Keratinocyte (primary cell): ENCODE measurements around the gene NPM1.

Experiments
- EZH2 ChIP-seq: IDR thresholded peaks from one replicate; pipeline ENCODE4 v1.6.1; 2012; ENCODE audit warnings: inconsistent platforms, mild to moderate bottlenecking, low read length, moderate library complexity
- TF ChIP-seq, protein P1 (sequence below), 3 experiments: IDR thresholded peaks in 1 of 3; conservative IDR thresholded peaks in 1 of 3; optimal IDR thresholded peaks in 1 of 3; 2 replicates in 2 of 3; 3 replicates in 1 of 3; pipeline versions ENCODE3 to v1.5.1; 2011; ENCODE audit warnings: low read length in 3 of 3, mild to moderate bottlenecking in 3 of 3, moderate library complexity in 2 of 3, control low read depth in 1 of 3, inconsistent platforms in 1 of 3; ENCODE audit not compliant: insufficient read depth in 2 of 3; ENCODE audit errors: extremely low read depth in 1 of 3

DNA sequence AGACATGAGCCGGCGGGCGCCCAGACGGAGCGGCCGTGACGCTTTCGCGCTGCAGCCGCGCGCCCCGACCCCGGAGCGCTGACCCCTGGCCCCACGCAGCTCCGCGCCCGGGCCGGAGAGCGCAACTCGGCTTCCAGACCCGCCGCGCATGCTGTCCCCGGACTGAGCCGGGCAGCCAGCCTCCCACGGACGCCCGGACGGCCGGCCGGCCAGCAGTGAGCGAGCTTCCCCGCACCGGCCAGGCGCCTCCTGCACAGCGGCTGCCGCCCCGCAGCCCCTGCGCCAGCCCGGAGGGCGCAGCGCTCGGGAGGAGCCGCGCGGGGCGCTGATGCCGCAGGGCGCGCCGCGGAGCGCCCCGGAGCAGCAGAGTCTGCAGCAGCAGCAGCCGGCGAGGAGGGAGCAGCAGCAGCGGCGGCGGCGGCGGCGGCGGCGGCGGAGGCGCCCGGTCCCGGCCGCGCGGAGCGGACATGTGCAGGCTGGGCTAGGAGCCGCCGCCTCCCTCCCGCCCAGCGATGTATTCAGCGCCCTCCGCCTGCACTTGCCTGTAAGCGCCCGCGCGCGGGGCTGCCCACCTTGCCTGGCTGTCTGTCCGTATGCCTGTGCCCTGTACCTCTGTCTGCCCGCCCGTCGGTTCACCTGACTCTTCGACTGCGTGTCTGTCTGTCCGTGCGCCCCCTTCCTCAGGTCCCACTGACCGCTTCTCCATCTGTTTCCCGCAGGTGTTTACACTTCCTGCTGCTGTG is 32.2 kb downstream of the NPM1 start:
- TF ChIP-seq, protein P1, sequence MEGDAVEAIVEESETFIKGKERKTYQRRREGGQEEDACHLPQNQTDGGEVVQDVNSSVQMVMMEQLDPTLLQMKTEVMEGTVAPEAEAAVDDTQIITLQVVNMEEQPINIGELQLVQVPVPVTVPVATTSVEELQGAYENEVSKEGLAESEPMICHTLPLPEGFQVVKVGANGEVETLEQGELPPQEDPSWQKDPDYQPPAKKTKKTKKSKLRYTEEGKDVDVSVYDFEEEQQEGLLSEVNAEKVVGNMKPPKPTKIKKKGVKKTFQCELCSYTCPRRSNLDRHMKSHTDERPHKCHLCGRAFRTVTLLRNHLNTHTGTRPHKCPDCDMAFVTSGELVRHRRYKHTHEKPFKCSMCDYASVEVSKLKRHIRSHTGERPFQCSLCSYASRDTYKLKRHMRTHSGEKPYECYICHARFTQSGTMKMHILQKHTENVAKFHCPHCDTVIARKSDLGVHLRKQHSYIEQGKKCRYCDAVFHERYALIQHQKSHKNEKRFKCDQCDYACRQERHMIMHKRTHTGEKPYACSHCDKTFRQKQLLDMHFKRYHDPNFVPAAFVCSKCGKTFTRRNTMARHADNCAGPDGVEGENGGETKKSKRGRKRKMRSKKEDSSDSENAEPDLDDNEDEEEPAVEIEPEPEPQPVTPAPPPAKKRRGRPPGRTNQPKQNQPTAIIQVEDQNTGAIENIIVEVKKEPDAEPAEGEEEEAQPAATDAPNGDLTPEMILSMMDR (optimal IDR thresholded peaks at IDR 0.05 in 1 of 3, IDR thresholded peaks at IDR 0.05 in 1 of 3, conservative IDR thresholded peaks at IDR 0.05 in 1 of 3; ENCODE audit: extremely low read depth in 1 of 3, insufficient read depth in 2 of 3, low read length in 3 of 3), result no peak
- peak; percentile 23 for TF ChIP-seq EZH2
